Endothelial cell of umbilical vein (primary cell): ENCODE results near the gene SOX11. TPM values are rescaled to one million over a fixed set of nuclear protein-coding genes. Genes with fewer than 3 reads are reported as not detected.

ENCODE experiments used
- BruUV-seq: library from RNA; stranded (reverse); fragments of 400-500 nt; replicated peaks from 2 replicates; lab custom pipeline; 2021; lab: Mats Ljungman, UMichigan
- CTCF ChIA-PET: fragments of 300-600, 350-600 bp; sonication (Branson Sonifier 250); formaldehyde crosslinking; loops from one replicate; lab custom pipeline; 2021; ENCODE audit warnings: antibody characterized with exemption, inconsistent platforms; lab: Charles Lee
- POLR2A ChIA-PET: fragments of 300-600, 350-600 bp; sonication (Branson Sonifier 250); formaldehyde crosslinking; loops from one replicate; lab custom pipeline; 2021; ENCODE audit warnings: antibody characterized with exemption, inconsistent platforms; lab: Charles Lee
- DNase-seq: peaks from one replicate; pipeline ENCODE4 v3.0.0-alpha.2; 2011; ENCODE audit warnings: low read depth, low spot score
- FAIRE-seq: peaks from 2 replicates; lab custom pipeline; 2011; peaks lifted over from hg19 to GRCh38; lab: Jason Lieb, UNC
- H2AFZ ChIP-seq: 2 replicates; pipeline ENCODE4 v1.6.0; 2012; ENCODE audit warnings: low read depth, low read length, control low read depth, inconsistent platforms
- H3K27ac ChIP-seq: 2 replicates; pipeline ENCODE4 v1.5.1; 2011; ENCODE audit warnings: low read depth, mild to moderate bottlenecking, control low read depth, low read length, moderate library complexity; ENCODE audit not compliant: insufficient read depth
- H3K27me3 ChIP-seq, 2 experiments: 2 replicates each; pipeline versions ENCODE4 v1.6.0 to v1.6.1; 2011; ENCODE audit warnings: low read length in 2 of 2, mixed read lengths in 1 of 2; ENCODE audit not compliant: control insufficient read depth in 2 of 2, insufficient read depth in 2 of 2
- H3K36me3 ChIP-seq, 2 experiments: 2 replicates in 1 of 2; 3 replicates in 1 of 2; pipeline ENCODE4 v1.5.1; 2011; ENCODE audit warnings: low read length in 2 of 2, mild to moderate bottlenecking in 1 of 2, moderate library complexity in 1 of 2; ENCODE audit not compliant: control insufficient read depth in 2 of 2, insufficient read depth in 2 of 2; ENCODE audit errors: extremely low read depth in 1 of 2
- H3K4me1 ChIP-seq: 3 replicates; pipeline ENCODE4 v1.5.1; 2011; ENCODE audit warnings: mild to moderate bottlenecking, low read length; ENCODE audit not compliant: control insufficient read depth, insufficient read depth; ENCODE audit errors: extremely low read depth
- H3K4me2 ChIP-seq: 2 replicates; pipeline ENCODE4 v1.6.1; 2011; ENCODE audit warnings: low read length, control low read depth, mixed read lengths; ENCODE audit not compliant: insufficient read depth
- H3K4me3 ChIP-seq, 3 experiments: fragments of 200-600 bp in 1 of 3; sonication (generic), shearing (Covaris generic) in 1 of 3; replicated peaks in 1 of 3; 2 replicates each; pipeline ENCODE4 v1.5.1; 2011 to 2016; ENCODE audit warnings: control low read depth in 3 of 3, low read length in 3 of 3, mild to moderate bottlenecking in 2 of 3, inconsistent platforms in 1 of 3, low read depth in 1 of 3, moderate library complexity in 1 of 3; ENCODE audit not compliant: insufficient read depth in 1 of 3
- H3K79me2 ChIP-seq: 2 replicates; pipeline ENCODE4 v1.6.0; 2012; ENCODE audit warnings: low read length, inconsistent platforms; ENCODE audit not compliant: control insufficient read depth, insufficient read depth
- H3K9ac ChIP-seq: replicated peaks from 2 replicates; pipeline ENCODE3; 2011; ENCODE audit warnings: low read length, control low read depth; ENCODE audit not compliant: insufficient read depth; ENCODE audit errors: extremely low read depth
- H3K9me1 ChIP-seq: replicated peaks from 3 replicates; pipeline ENCODE4 v1.6.0; 2011; ENCODE audit warnings: mild to moderate bottlenecking, low read length; ENCODE audit not compliant: control insufficient read depth, insufficient read depth; ENCODE audit errors: extremely low read depth
- H3K9me3 ChIP-seq: replicated peaks from 2 replicates; pipeline ENCODE4 v1.5.1; 2012; ENCODE audit warnings: low read length, inconsistent platforms; ENCODE audit not compliant: control insufficient read depth, insufficient read depth
- H4K20me1 ChIP-seq: replicated peaks from 2 replicates; pipeline ENCODE3; 2011; ENCODE audit warnings: mild to moderate bottlenecking, low read length; ENCODE audit not compliant: control insufficient read depth, insufficient read depth; ENCODE audit errors: extremely low read depth
- CTCF ChIP-seq, 2 donors: IDR thresholded peaks; 1 replicate in 1 of 2; 2 replicates in 1 of 2; pipeline ENCODE4 v1.5.1; 2011; ENCODE audit warnings: low read length in 2 of 2, mild to moderate bottlenecking in 2 of 2, moderate library complexity in 2 of 2, control low read depth in 1 of 2, inconsistent platforms in 1 of 2, low read depth in 1 of 2; ENCODE audit not compliant: insufficient read depth in 1 of 2; ENCODE audit errors: extremely low read depth in 1 of 2
- FOS ChIP-seq: IDR thresholded peaks from 2 replicates; pipeline ENCODE4 v1.6.1; 2011; ENCODE audit warnings: mild to moderate bottlenecking, low read length, moderate library complexity, borderline replicate concordance; ENCODE audit not compliant: insufficient read depth
- GATA2 ChIP-seq: IDR thresholded peaks from 2 replicates; pipeline ENCODE4 v1.7.0; 2011; ENCODE audit warnings: low read depth, mild to moderate bottlenecking, moderate library complexity, mixed read lengths, low read length; ENCODE audit not compliant: insufficient read length, insufficient read depth
- POLR2AphosphoS5 ChIP-seq: IDR thresholded peaks from 2 replicates; pipeline ENCODE4 v1.6.1; 2012; ENCODE audit warnings: low read depth, mild to moderate bottlenecking, control low read depth, low read length, moderate library complexity; ENCODE audit not compliant: insufficient read depth
- dilution Hi-C: fragments of 300-500 bp; cut with MboI; formaldehyde crosslinking; loops from one replicate; pipeline ENCODE4 v1.15.0; 2019; ENCODE audit warnings: low sequenced_read_pairs; ENCODE audit not compliant: extremely low pct_ligation_motif_present
- intact Hi-C: fragments of 100-400 bp; cut with micrococcal nuclease; formaldehyde crosslinking; loops from one replicate; pipeline ENCODE4 v1.10.0; 2022
- polyA plus RNA-seq, 4 experiments: library from polyadenylated mRNA; depleted of rRNA in 3 of 4; stranded (reverse) in 3 of 4; unstranded in 1 of 4; fragments of >200 nt; gene quantifications; 2 replicates each; pipeline versions ENCODE4 v1.2.1 to v1.2.3, GENCODE V29; 2011 to 2012; ENCODE audit warnings: missing spikeins in 1 of 4
- total RNA-seq: library from RNA; stranded (reverse); gene quantifications from 2 replicates; pipeline ENCODE4 v1.2.3, GENCODE V29; 2021

The SOX11 gene
- total and polyA plus RNA-seq, 2 donors (not counting 3 experiments of a cell fraction or from before 2014, with no cell fraction given): not detected

DNA sequence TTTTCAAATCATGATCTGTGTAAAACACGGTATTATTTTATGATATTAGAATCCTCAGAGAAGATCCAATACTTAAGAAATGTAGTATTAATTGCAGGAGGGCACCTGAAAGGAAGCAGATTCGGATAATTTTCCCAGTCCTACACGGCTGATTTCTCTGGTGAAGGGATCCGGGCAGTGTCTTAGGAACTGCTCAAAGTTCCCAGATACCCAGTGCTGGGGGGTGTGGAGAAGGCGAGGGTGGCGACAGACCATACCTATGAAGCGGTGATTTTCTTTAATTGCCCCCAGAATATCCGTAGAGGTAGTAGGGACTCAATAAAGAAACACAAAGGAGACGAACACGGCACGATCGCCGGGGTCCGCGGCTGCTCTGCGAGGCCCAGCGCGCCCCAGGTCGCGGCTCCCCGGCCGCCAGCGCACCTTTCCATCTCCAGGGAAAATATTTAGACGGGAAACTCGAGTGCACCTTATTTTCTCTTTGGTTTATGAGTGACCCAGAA is 1.4 kb upstream of the SOX11 start:
- dilution Hi-C loops (no loop called here), intact Hi-C loops (no loop called here)
- no peaks in the 10 kb centered on the region for H3K9me1 ChIP-seq
- POLR2A ChIA-PET: no interaction called here
- TF ChIP-seq FOS: no peak
- FAIRE-seq (no peak), DNase-seq (no peak)
- CTCF ChIA-PET: no interaction called here
- no peaks in the 10 kb centered on the region for H4K20me1 ChIP-seq
- peaks cover 24 to 45% of the 10 kb centered on the region in 2 experiments for H3K27me3 ChIP-seq
- no peak overlapping the region for H2AFZ ChIP-seq
- no peaks in the 10 kb centered on the region for H3K4me1 ChIP-seq
- no peaks in the 10 kb centered on the region for H3K36me3 ChIP-seq
- no peaks in the 10 kb centered on the region for H3K79me2 ChIP-seq
- H3K4me3 ChIP-seq: no peak overlapping the region
- H3K27ac ChIP-seq: no peak overlapping the region
- H3K9ac ChIP-seq: no peak overlapping the region
- no TSS peak for BruUV-seq
- H3K9me3 ChIP-seq: no peaks in the 10 kb centered on the region
- H3K4me2 ChIP-seq: no peak overlapping the region

- intact Hi-C loops (no loop called here), dilution Hi-C loops (no loop called here)
- Histone ChIP-seq H3K9me1 (no peaks in the 10 kb centered on the region), H3K27ac (no peak overlapping the region), H3K36me3 (no peaks in the 10 kb centered on the region), H3K4me3 (no peak overlapping the region), H3K27me3 (peaks cover 24 to 51% of the 10 kb centered on the region in 2 experiments), H3K4me2 (no peak overlapping the region), H2AFZ (no peak overlapping the region), H3K79me2 (no peaks in the 10 kb centered on the region), H4K20me1 (no peaks in the 10 kb centered on the region), H3K9me3 (no peaks in the 10 kb centered on the region), H3K4me1 (no peaks in the 10 kb centered on the region), H3K9ac (no peak overlapping the region)
- FAIRE-seq (no peak), DNase-seq (no peak)
- no peak for TF ChIP-seq POLR2AphosphoS5
- no peak for TF ChIP-seq CTCF (IDR thresholded peaks at IDR 0.05; ENCODE audit: extremely low read depth in 1 of 2, insufficient read depth in 1 of 2, low read depth in 1 of 2, low read length in 2 of 2)
- no peak for TF ChIP-seq GATA2
- no peak for TF ChIP-seq FOS
- ChIA-PET POLR2A (no interaction called here), CTCF (no interaction called here)
- no TSS peak for BruUV-seq
These were observed 781 bp upstream of the SOX11 start for GRCh38 chr2:5691221-5691984.
